Measurements from ENCODE around the gene PHF12. TPM values are rescaled to one million over a fixed set of nuclear protein-coding genes. Genes with fewer than 3 reads are reported as not detected.

The PHF12 gene
- total RNA-seq, result 61.0 and 72.0 TPM in 2 replicates

- intact Hi-C loops (cut with micrococcal nuclease), result loop anchor here (1.0 to 5.0 kb wide), 5 partner anchors 25 to 441 kb away; partner anchors contain the start of genes BLTP2, DHRS13 and TAOK1
Observed at GRCh38 chr17:28951428-28951990, at the start of gene PHF12. Gene PHF12 (minus strand): TSS chr17:28951518. CDS start chr17:28950960, 558 bp downstream.

DNA sequence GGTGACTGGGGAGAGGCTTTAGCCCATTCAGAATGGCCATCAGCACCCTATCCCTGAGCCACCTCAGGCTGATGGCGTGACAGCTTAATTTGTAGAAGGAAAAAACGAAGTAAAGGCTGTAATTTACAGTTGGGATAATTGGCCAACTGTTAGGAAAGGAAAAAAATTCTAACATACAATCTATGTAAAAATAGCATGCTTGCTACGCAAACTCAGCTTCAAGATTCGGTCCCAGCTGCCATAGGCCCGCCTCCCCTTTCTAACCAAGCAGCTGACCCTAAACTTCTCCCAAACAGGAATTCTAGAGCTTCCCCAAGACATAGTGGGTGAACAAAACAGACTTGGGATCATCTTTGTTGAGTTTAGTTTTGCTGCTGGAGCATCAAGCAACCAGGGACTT is 49.7 kb upstream of the PHF12 start:
- intact Hi-C loops (cut with micrococcal nuclease), result no loop called here

GRCh38 chr17:28999206-28999605 is 47.9 kb upstream of the PHF12 start:
- intact Hi-C loops (cut with micrococcal nuclease), result no loop called here

- intact Hi-C loops (cut with micrococcal nuclease), result no loop called here
Observed at GRCh38 chr17:28997806-28998205, 46.5 kb upstream of the PHF12 start.

DNA sequence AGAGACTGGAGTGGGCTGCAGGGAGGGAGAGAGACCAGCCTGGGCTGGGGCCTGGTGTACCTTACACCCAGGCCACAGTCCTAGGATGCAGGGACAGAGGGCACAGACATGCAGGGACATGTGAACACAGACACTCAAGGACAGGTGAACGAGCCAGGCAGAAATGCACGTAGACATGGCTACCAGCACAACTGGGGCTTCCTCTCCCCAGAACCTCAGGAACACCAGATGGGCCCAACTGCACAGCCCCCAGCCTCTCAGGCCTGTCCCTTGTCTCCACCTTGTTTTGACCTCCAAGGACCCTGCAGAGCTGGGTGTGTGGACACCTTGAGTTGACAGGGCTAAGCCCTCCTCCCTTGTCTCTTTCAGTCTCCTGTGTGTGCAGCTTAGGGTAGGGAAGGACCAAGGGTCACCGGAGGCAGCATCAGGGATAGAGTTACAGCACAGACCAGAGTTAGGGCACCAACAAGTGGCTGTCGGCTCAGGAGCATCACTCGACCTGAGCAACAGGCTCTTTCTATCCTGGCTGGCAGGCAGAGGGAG is 45.3 kb upstream of the PHF12 start:
- intact Hi-C loops (cut with micrococcal nuclease), result no loop called here

DNA sequence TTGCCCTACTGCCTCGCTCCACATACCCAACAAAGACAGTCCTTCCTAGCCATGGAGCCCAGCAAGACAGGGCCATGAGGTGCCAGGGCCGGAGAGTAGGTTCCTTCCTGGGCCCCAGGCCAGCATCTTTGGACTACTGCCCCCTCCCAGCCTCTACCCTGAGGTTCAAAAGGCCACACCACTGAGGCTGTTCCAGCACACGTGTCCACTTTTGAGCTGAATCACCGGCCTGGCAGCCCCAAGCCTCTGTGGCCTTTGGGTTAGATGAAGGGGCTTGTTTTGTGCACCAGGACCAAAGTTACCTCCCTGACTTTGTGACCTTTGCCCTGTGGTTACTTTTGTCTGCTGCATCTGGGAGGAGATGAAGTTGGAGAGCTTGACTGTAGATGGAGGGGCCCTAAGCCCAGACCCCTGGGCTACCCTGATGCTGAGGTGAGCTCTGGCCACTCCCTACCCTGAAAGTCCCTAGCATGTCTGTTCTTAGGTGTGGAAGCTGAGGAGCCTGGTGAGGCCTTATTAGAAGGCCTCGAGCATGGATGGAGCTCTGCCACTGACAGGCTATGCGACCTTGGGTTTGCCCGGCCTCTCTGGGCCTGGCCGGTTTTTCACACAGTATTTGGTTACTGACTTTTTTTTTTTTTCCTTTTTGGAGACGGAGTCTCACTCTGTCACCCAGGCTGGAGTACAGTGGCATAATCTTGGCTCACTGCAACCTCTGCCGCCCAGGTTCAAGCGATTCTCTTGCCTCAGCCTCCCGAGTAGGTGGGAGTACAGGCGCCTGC is 42.5 kb upstream of the PHF12 start:
- intact Hi-C loops (cut with micrococcal nuclease), result no loop called here

DNA sequence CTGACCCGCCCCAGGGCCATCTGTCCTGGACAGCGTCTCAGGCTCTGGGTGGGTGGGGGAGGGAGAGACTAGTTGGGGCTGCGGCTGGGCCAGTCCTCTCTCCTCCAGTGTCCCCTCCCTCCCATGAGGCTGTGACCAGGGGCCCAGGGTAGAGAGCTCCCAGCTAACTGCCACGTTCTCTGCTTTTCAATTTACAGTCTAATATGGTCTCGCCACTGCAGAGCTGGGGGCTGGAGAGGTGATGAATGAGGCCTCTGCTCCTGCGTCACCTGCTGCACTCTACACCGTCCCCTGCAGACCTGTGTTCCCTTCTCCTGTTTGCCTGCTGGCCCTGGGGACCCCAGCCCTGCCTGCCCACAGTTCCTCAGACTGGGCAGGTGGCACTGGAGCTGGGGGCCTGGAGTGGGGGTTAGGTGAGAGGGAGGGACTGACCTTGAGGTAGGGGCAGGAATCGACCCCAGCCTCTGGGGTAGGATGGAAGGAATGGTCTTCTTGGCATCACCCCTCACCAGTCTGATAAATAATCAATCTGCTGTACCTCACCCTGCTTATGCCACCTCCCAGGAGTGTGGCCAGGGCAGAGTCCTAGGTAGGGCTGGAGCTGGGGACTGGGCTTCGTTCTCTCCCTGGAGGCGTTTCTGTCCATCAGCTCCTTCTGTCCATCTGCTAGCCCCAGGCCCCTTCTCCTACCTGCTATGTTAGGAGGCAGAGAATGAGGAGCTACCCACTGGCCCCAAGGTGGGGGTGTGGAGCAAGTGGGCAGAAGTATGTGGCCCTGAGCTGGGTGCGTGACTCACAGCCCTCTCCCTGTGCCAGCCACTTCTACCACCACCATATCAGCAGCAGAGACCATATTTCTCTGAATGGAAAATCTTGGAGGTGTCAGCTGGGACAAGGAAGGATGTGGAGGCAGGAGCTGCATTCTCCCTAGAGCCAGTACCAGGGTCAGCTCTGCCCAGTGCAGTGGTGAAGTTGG is 41.6 kb upstream of the PHF12 start:
- intact Hi-C loops (cut with micrococcal nuclease), result no loop called here

- intact Hi-C loops (cut with micrococcal nuclease), result no loop called here
Observed at GRCh38 chr17:28992185-28992584, 40.9 kb upstream of the PHF12 start.

- intact Hi-C loops (cut with micrococcal nuclease), result no loop called here
Observed at GRCh38 chr17:28991779-28992178, 40.5 kb upstream of the PHF12 start.

- intact Hi-C loops (cut with micrococcal nuclease), result no loop called here
Observed at GRCh38 chr17:28989028-28989427, 37.7 kb upstream of the PHF12 start.

DNA sequence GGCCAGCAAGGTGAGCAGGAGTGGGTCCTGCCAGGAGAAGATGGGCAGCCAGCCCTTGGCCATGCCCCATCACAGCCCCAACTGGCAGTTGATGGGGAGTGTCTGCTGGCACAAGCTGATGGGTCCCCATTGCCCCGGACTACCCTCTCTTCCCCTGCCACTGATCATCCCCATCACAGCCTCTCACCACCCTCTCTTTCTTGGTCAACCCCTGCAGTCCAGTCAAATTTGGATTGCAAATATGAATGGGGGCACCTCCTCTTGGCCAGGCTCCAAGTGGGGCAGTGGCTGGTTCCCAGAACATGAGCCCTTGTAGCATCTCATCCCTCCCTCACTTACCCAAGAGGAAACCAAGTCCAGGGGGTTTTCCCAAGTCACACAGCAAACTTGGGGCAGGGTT is 37.2 kb upstream of the PHF12 start:
- intact Hi-C loops (cut with micrococcal nuclease), result no loop called here

- intact Hi-C loops (cut with micrococcal nuclease), result no loop called here
Observed at GRCh38 chr17:28986714-28987655, 35.7 kb upstream of the PHF12 start.

- intact Hi-C loops (cut with micrococcal nuclease), result no loop called here
Observed at GRCh38 chr17:28985950-28986713, 34.8 kb upstream of the PHF12 start.

GRCh38 chr17:28983286-28984230 is 32.2 kb upstream of the PHF12 start:
- intact Hi-C loops (cut with micrococcal nuclease), result loop anchor here (2.0 kb wide), 1 partner anchor 31 kb away; no protein-coding TSS in a partner anchor

GRCh38 chr17:28982131-28982793 is 30.9 kb upstream of the PHF12 start:
- intact Hi-C loops (cut with micrococcal nuclease), result loop anchor here (2.0 kb wide), 1 partner anchor 29 kb away; no protein-coding TSS in a partner anchor

- intact Hi-C loops (cut with micrococcal nuclease), result no loop called here
Observed at GRCh38 chr17:28978356-28978964, 27.1 kb upstream of the PHF12 start.

DNA sequence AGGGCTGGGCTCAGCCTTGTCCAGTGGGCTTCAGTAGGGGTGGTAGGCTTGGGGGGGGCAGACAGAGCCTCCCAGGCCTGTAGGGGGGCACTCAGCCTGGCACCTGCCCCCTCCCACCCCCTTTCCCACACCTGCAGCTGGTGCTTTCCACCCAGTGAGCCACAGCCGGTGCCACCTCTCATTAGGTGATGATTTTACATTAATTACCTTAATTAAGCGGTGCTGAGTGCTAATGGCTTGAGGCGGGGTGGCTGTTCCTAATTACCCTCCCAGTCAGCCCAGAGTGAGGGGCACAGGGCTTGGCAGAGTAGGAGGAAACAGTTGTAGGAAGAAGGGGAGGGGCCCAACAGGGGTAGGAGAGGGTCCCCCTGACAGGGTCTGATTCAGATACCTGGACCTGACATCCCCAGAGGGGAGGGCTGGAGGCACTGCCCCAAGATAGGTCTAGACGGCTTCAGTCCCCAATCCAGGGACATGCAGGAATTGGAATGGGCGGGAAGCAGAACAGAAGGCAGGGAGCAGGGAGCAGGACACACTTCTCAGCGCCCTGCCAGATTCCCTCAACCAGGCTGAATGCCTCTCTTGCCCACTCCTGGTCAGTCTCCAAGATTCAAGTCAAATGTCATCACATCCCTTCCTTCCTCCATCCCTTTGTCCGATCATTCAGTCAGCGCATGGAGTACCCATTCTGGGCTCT is 26.5 kb upstream of the PHF12 start:
- intact Hi-C loops (cut with micrococcal nuclease), result no loop called here

Measured in T-helper 2 cell treated with Interferon-gamma antibody and Interleukin-4, amounts not matched to agents 100 ng/mL and 5 ng/mL, for 36 hours (primary cell).